HepG2 (cell line): ENCODE results near the gene COQ5. TPM values are rescaled to one million over a fixed set of nuclear protein-coding genes. Genes with fewer than 3 reads are reported as not detected.

Experiments
- FOXK1 ChIP-seq: sonication (generic); formaldehyde crosslinking; IDR thresholded peaks from 2 replicates; pipeline ENCODE4 v1.4.0; 2020; ENCODE audit warnings: low read depth, missing genetic modification reagents, borderline replicate concordance
- FOXO1 ChIP-seq: sonication (generic); formaldehyde crosslinking; IDR thresholded peaks from 2 replicates; pipeline ENCODE4 v1.4.0; 2020; ENCODE audit warnings: missing genetic modification reagents
- POLR2A ChIP-seq, 2 experiments: IDR thresholded peaks; 2 replicates each; pipeline ENCODE4 v1.6.1; 2011; ENCODE audit warnings: low read depth in 2 of 2, low read length in 2 of 2, mild to moderate bottlenecking in 1 of 2, moderate library complexity in 1 of 2; ENCODE audit not compliant: insufficient read depth in 1 of 2
- SMARCC2 ChIP-seq: fragments of 450-650 bp; IDR thresholded peaks from 2 replicates; pipeline ENCODE4 v1.6.1; 2017; ENCODE audit warnings: antibody characterized with exemption, mild to moderate bottlenecking
- SNAPC4 ChIP-seq: sonication (generic); formaldehyde crosslinking; IDR thresholded peaks from 2 replicates; pipeline ENCODE4 v1.4.0; 2020; ENCODE audit warnings: mild to moderate bottlenecking, missing genetic modification reagents
- TCF7L2 ChIP-seq: IDR thresholded peaks from 2 replicates; pipeline ENCODE4 v1.6.1; 2011; ENCODE audit warnings: mild to moderate bottlenecking, low read depth, low read length, moderate library complexity
- ZBTB3 ChIP-seq: sonication (generic); formaldehyde crosslinking; IDR thresholded peaks from 2 replicates; pipeline ENCODE4 v1.4.0; 2020; ENCODE audit warnings: low read depth, mild to moderate bottlenecking, moderate library complexity, missing genetic modification reagents, borderline replicate concordance
- ZFP36 ChIP-seq: fragments of 150-350 bp; IDR thresholded peaks from 2 replicates; pipeline ENCODE4 v1.6.1; 2018; ENCODE audit warnings: borderline replicate concordance, low read length, low read depth; ENCODE audit not compliant: partially characterized antibody
- ZNF224 ChIP-seq: sonication (generic); formaldehyde crosslinking; IDR thresholded peaks from 2 replicates; pipeline ENCODE4 v1.5.0; 2020; ENCODE audit warnings: mild to moderate bottlenecking, missing genetic modification reagents
- ZNF230 ChIP-seq: sonication (generic); formaldehyde crosslinking; IDR thresholded peaks from 2 replicates; pipeline ENCODE4 v1.4.0; 2020; ENCODE audit warnings: mild to moderate bottlenecking, missing genetic modification reagents
- ZNF446 ChIP-seq: sonication (generic); formaldehyde crosslinking; IDR thresholded peaks from 2 replicates; pipeline ENCODE4 v1.5.0; 2020; ENCODE audit warnings: mild to moderate bottlenecking, missing genetic modification reagents
- ZNF563 ChIP-seq: sonication (generic); formaldehyde crosslinking; IDR thresholded peaks from 2 replicates; pipeline ENCODE4 v1.8.0; 2022; ENCODE audit warnings: mild to moderate bottlenecking, moderate library complexity, missing genetic modification reagents
- polyA plus RNA-seq, 8 experiments: library from polyadenylated mRNA; depleted of rRNA in 3 of 8; stranded (reverse) in 7 of 8; unstranded in 1 of 8; fragments of >200 nt; fragmentation: Illumina TruSeq in 4 of 8; extraction: Trizol in 4 of 8; gene quantifications; 2 replicates each; pipeline versions ENCODE4 v1.2.1 to v1.2.3, GENCODE V29; 2011 to 2016; ENCODE audit warnings: low read depth in 4 of 8, missing spikeins in 1 of 8, mixed read lengths in 1 of 8; ENCODE audit not compliant: insufficient read depth in 1 of 8
- total RNA-seq, 5 experiments: library from RNA; depleted of rRNA; stranded (reverse); fragments of >200 nt; fragmentation: Illumina TruSeq; extraction: Trizol; gene quantifications; 2 replicates each; pipeline ENCODE4 v1.2.3, GENCODE V29; 2016; ENCODE audit warnings: low read depth in 1 of 5
- TF ChIP-seq, protein P1 (sequence below): IDR thresholded peaks from 2 replicates; pipeline ENCODE4 v1.6.1; 2012; ENCODE audit warnings: low read length, improper control_type of control experiment
- TF ChIP-seq, protein P2 (sequence below): sonication (generic); formaldehyde crosslinking; IDR thresholded peaks from 2 replicates; pipeline ENCODE4 v1.4.0; 2020; ENCODE audit warnings: missing genetic modification reagents

Gene COQ5
- total and polyA plus RNA-seq, 2 of the 13 experiments (the other 11 are each of a cell fraction or from before 2014, with no cell fraction given): 36.4 to 41.5 TPM

DNA sequence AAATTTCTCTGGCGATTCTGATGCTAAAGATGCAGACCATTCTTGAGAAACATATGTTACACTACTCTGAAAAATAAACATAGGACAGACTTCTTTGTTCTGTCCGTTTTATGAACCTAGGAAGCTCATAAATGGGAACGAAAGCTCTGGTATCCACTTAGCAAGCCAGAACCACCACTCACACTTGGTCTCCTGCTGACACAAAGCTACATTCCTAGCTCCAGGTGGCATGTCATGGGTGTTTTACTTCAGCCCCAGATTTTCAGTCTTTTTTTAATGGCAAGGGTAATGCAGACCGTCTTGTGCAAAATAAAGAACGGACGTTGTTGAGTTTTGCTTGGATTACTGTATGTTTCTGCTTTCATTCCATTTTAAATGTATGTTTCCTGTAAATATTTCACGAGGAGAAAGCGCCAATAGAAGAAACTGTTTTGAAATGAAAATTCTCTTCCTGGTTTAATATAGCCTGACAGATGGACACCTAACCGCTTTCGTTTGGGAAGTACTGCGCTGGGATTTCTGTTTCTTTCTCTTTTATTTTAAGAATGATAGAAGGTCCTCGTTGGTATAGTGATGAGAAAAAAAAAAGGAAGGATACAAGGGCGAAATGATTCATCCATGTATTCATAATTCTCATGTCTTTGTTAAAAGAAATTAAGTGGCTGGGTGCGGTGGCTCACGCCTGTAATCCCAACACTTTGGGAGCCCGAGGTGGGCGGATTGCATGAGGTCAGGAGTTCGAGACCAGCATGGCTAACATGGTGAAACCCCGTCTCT is 871 bp upstream of the COQ5 start (continued):
- TF ChIP-seq ZNF563 (CRISPR knock-in tag): no peak
- TF ChIP-seq POLR2A (IDR thresholded peaks at IDR 0.05; ENCODE audit: insufficient read depth in 1 of 2, low read depth in 2 of 2, low read length in 2 of 2): peak in 1 of 2 experiments; percentile 52; a peak in 2 of 4 replicates
- TF ChIP-seq ZBTB3 (CRISPR knock-in tag): no peak
- no peak for TF ChIP-seq ZNF230 (CRISPR knock-in tag)
- TF ChIP-seq ZNF446 (CRISPR knock-in tag): no peak
- TF ChIP-seq ZFP36: no peak
- TF ChIP-seq SNAPC4: peak; percentile 41; the same call in 1 of the 2 replicates
- TF ChIP-seq FOXO1 (CRISPR knock-in tag): no peak
- TF ChIP-seq ZNF224: no peak
- no peak for TF ChIP-seq SMARCC2
- TF ChIP-seq FOXK1: 0 out of 2 replicates have a peak, but pooled peaks have one; percentile 26
- TF ChIP-seq, protein P1, sequence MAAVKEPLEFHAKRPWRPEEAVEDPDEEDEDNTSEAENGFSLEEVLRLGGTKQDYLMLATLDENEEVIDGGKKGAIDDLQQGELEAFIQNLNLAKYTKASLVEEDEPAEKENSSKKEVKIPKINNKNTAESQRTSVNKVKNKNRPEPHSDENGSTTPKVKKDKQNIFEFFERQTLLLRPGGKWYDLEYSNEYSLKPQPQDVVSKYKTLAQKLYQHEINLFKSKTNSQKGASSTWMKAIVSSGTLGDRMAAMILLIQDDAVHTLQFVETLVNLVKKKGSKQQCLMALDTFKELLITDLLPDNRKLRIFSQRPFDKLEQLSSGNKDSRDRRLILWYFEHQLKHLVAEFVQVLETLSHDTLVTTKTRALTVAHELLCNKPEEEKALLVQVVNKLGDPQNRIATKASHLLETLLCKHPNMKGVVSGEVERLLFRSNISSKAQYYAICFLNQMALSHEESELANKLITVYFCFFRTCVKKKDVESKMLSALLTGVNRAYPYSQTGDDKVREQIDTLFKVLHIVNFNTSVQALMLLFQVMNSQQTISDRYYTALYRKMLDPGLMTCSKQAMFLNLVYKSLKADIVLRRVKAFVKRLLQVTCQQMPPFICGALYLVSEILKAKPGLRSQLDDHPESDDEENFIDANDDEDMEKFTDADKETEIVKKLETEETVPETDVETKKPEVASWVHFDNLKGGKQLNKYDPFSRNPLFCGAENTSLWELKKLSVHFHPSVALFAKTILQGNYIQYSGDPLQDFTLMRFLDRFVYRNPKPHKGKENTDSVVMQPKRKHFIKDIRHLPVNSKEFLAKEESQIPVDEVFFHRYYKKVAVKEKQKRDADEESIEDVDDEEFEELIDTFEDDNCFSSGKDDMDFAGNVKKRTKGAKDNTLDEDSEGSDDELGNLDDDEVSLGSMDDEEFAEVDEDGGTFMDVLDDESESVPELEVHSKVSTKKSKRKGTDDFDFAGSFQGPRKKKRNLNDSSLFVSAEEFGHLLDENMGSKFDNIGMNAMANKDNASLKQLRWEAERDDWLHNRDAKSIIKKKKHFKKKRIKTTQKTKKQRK: no peak
- TF ChIP-seq TCF7L2: no peak
- TF ChIP-seq, protein P2, sequence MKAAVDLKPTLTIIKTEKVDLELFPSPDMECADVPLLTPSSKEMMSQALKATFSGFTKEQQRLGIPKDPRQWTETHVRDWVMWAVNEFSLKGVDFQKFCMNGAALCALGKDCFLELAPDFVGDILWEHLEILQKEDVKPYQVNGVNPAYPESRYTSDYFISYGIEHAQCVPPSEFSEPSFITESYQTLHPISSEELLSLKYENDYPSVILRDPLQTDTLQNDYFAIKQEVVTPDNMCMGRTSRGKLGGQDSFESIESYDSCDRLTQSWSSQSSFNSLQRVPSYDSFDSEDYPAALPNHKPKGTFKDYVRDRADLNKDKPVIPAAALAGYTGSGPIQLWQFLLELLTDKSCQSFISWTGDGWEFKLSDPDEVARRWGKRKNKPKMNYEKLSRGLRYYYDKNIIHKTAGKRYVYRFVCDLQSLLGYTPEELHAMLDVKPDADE (CRISPR knock-in tag): 0 out of 2 replicates have a peak, but pooled peaks have one; percentile 5
